ENCODE measurements around the gene RAPGEF1. TPM values are rescaled to one million over a fixed set of nuclear protein-coding genes. Genes with fewer than 3 reads are reported as not detected.

RAPGEF1 gene
- total RNA-seq, 2 donors from 2014 or later = 59.7 to 73.0 TPM

GRCh38 chr9:131633491-131634031 lies 106.3 kb downstream of the RAPGEF1 start:
- no peak for ATAC-seq (ENCODE audit: insufficient number of reproducible peaks, low FRiP score, low read depth)
- no peak overlapping the region for H3K27ac ChIP-seq
- DNase-seq (ENCODE audit: low spot score) = no peak
- no peaks in the 10 kb centered on the region for H3K9me3 ChIP-seq
- TF ChIP-seq, protein P1, sequence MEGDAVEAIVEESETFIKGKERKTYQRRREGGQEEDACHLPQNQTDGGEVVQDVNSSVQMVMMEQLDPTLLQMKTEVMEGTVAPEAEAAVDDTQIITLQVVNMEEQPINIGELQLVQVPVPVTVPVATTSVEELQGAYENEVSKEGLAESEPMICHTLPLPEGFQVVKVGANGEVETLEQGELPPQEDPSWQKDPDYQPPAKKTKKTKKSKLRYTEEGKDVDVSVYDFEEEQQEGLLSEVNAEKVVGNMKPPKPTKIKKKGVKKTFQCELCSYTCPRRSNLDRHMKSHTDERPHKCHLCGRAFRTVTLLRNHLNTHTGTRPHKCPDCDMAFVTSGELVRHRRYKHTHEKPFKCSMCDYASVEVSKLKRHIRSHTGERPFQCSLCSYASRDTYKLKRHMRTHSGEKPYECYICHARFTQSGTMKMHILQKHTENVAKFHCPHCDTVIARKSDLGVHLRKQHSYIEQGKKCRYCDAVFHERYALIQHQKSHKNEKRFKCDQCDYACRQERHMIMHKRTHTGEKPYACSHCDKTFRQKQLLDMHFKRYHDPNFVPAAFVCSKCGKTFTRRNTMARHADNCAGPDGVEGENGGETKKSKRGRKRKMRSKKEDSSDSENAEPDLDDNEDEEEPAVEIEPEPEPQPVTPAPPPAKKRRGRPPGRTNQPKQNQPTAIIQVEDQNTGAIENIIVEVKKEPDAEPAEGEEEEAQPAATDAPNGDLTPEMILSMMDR (IDR thresholded peaks at IDR 0.05) = no peak
- peaks cover 3% of the 10 kb centered on the region for H3K36me3 ChIP-seq
- H3K4me3 ChIP-seq = no peak overlapping the region
- H3K4me1 ChIP-seq (ENCODE audit: control insufficient read depth in 1 of 2, low read depth in 2 of 2) = peaks cover 14 to 15% of the 10 kb centered on the region in 2 donors
- no peaks in the 10 kb centered on the region for H3K27me3 ChIP-seq (replicated peaks; ENCODE audit: insufficient read depth)

DNA sequence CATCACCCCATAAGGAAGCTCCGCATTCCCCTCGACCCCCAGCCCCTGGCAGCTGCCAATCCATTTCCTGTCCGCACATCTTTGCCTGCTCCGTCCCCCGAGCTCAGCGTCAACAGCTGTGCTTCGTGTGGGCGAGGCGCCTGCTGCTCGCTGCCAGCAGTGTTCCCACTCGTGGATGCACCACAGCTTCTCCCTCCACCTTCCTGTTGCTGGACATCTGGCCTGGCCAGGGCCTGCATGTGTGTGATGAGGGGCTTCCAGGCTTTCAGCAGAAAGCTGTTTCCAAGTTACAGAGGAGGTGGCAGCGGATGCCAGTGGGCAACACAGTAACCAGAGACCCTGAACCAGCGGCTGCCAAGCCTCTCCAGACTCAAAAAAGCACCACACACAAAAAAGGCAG lies 108.6 kb downstream of the RAPGEF1 start:
- no peak overlapping the region for H3K27ac ChIP-seq
- TF ChIP-seq, protein P1 (IDR thresholded peaks at IDR 0.05) = no peak
- ATAC-seq (ENCODE audit: insufficient number of reproducible peaks, low FRiP score, low read depth) = no peak
- H3K9me3 ChIP-seq = no peaks in the 10 kb centered on the region
- H3K4me1 ChIP-seq (ENCODE audit: control insufficient read depth in 1 of 2, low read depth in 2 of 2) = peaks cover 14 to 15% of the 10 kb centered on the region in 2 donors
- DNase-seq (ENCODE audit: low spot score) = no peak
- no peaks in the 10 kb centered on the region for H3K36me3 ChIP-seq
- H3K4me3 ChIP-seq = no peak overlapping the region
- no peaks in the 10 kb centered on the region for H3K27me3 ChIP-seq (replicated peaks; ENCODE audit: insufficient read depth)

DNA sequence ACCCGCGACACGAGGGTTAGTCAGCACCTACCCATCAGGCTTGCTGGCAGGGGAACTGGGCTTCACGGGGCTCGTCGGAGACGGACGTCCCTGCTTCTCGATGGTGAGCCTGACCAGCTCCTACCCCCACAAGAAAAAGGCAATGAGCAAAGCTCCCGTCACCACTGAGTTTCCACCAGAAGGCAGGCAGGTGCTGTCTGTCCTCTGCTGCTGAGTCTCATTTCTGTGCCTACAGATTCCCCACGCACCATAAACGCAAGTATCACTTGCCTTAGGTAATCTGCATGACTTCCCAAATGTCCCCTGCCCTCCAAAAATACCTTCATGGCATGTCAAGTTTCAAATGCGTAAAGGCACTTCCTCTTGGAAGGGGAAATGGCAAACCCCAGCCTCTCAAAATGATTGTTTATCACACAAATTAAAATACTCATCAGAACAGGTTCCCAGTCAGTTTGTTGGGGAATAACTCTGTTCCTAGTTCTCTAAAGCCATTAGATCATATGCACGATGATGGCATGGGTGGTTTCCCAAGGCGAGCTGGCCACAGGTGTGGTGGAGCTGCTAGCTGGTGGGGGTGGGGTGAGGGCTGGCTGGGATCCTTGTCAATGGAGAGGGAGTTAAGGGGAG lies 109.6 kb downstream of the RAPGEF1 start:
- H3K9me3 ChIP-seq = no peaks in the 10 kb centered on the region
- TF ChIP-seq, protein P1 (IDR thresholded peaks at IDR 0.05) = no peak
- no peak overlapping the region for H3K27ac ChIP-seq
- DNase-seq (ENCODE audit: low spot score) (no peak), ATAC-seq (ENCODE audit: insufficient number of reproducible peaks, low FRiP score, low read depth) (no peak)
- H3K4me3 ChIP-seq = no peak overlapping the region
- no peaks in the 10 kb centered on the region for H3K36me3 ChIP-seq
- no peaks in the 10 kb centered on the region for H3K27me3 ChIP-seq (replicated peaks; ENCODE audit: insufficient read depth)
- peaks cover 6 to 7% of the 10 kb centered on the region in 2 donors for H3K4me1 ChIP-seq (ENCODE audit: control insufficient read depth in 1 of 2, low read depth in 2 of 2)

- H3K4me1 ChIP-seq (ENCODE audit: control insufficient read depth in 1 of 2, low read depth in 2 of 2) = peaks cover 2% of the 10 kb centered on the region in 2 donors
- H3K27ac ChIP-seq = no peak overlapping the region
- TF ChIP-seq, protein P1 (IDR thresholded peaks at IDR 0.05) = no peak
- no peaks in the 10 kb centered on the region for H3K27me3 ChIP-seq (replicated peaks; ENCODE audit: insufficient read depth)
- no peaks in the 10 kb centered on the region for H3K36me3 ChIP-seq
- H3K4me3 ChIP-seq = no peak overlapping the region
- DNase-seq (ENCODE audit: low spot score) (no peak), ATAC-seq (ENCODE audit: insufficient number of reproducible peaks, low FRiP score, low read depth) (no peak)
- no peaks in the 10 kb centered on the region for H3K9me3 ChIP-seq
Observed at GRCh38 chr9:131629825-131630204, 110.1 kb downstream of the RAPGEF1 start.

DNA sequence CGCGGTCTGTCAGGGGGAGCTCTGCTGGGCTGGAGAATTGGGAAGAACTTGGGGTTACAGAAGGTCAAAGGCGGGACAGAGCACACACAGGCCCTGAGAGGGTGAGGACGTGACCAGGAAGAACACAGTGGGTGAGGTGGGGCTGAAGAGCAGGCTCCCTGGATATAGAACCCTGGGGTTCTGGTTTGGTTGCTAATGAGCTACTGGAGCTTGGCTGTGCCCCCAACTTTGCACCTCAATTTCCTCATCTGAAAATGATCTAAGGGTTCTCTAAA lies 110.7 kb downstream of the RAPGEF1 start:
- H3K9me3 ChIP-seq = no peaks in the 10 kb centered on the region
- peaks cover 3% of the 10 kb centered on the region for H3K36me3 ChIP-seq
- no peaks in the 10 kb centered on the region for H3K27me3 ChIP-seq (replicated peaks; ENCODE audit: insufficient read depth)
- TF ChIP-seq, protein P1 (IDR thresholded peaks at IDR 0.05) = no peak
- ATAC-seq (ENCODE audit: insufficient number of reproducible peaks, low FRiP score, low read depth) = no peak
- H3K27ac ChIP-seq = no peak overlapping the region
- no peaks in the 10 kb centered on the region for H3K4me1 ChIP-seq (ENCODE audit: control insufficient read depth in 1 of 2, low read depth in 2 of 2)
- no peak for DNase-seq (ENCODE audit: low spot score)
- H3K4me3 ChIP-seq = no peak overlapping the region

Data from thoracic aorta (tissue), 2 donors.